Sciatic nerve (tissue), 2 donors: ENCODE data around the gene OR52A1. TPM values are rescaled to one million over a fixed set of nuclear protein-coding genes. Genes with fewer than 3 reads are reported as not detected.
"Not testable (repeated sequence)": the region's sequence is repeated elsewhere in the genome, so short reads cannot be mapped to it uniquely, and the experiment has no call there.

ENCODE experiments used
- ATAC-seq: fragments of 200-7000 bp; cut with Tn5 transposase; one replicate; pipeline ENCODE4 v1.9.1; 2020; ENCODE audit warnings: mild to moderate bottlenecking, moderate library complexity
- DNase-seq: peaks from one replicate; pipeline ENCODE4 v3.0.0-alpha.2; 2020; ENCODE audit warnings: low spot score
- intact Hi-C: fragments of 100-400 bp; cut with DNase I; formaldehyde crosslinking; loops from one replicate; pipeline ENCODE4 v1.14.2; 2022
- total RNA-seq: library from RNA; stranded (reverse); fragmentation: NEBNext Ultra II Directional; extraction: Animal tissue kit (Norgen Biotek cat#: 25700); gene quantifications from one replicate; pipeline ENCODE4 v1.2.1, GENCODE V29; 2021
- donor health status: DM: no; HTN: no; CAD: no.
- donor health status: DM: no; HTN: no; CAD: no.

The OR52A1 gene
- total RNA-seq, 1 donor from 2014 or later, result not detected

DNA sequence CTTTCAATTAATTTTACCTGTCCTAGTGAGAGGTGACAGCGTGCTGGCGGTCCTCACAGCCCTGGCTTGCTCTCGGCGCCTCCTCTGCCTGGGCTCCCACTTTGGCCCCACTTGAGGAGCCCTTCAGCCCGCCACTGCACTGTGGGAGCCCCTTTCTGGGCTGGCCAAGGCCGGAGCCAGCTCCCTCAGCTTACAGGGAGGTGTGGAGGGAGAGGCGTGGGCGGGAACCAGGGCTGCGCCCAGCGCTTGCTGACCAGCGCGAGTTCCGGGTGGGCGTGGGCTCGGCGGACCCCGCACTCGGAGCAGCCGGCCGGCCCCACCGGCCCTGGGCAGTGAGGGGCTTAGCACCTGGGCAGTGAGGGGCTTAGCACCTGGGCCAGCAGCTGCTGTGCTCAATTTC lies 10.4 kb downstream of the OR52A1 start:
- intact Hi-C loops, DNase-seq, ATAC-seq: not testable (repeated sequence)

DNA sequence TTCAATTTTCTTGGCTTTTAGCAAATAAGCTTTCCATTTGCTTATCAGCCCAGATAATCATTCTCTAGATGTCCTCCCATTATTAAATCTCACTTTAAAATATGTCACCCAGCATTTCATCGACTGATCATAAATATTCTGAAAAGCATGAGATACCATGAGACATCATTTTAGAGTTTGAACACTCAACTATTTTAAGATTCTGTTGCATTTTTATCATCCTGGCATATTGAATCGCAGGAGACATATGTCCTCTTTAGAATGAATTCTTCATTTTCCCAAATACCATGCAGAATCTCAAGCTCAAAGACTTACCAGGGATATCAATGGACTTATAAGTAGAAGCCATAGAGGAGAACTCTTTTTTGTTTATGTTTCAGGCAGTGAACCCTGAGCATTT lies 16.6 kb downstream of the OR52A1 start, which contains the start of gene OR52A5:
OR52A5 (minus strand) TSS at position 361 of the 400 bp plus-strand sequence. CDS start 5,714 bp downstream, outside the sequence.
- DNase-seq (no peak), ATAC-seq (no peak)
- intact Hi-C loops, result no loop called here

DNA sequence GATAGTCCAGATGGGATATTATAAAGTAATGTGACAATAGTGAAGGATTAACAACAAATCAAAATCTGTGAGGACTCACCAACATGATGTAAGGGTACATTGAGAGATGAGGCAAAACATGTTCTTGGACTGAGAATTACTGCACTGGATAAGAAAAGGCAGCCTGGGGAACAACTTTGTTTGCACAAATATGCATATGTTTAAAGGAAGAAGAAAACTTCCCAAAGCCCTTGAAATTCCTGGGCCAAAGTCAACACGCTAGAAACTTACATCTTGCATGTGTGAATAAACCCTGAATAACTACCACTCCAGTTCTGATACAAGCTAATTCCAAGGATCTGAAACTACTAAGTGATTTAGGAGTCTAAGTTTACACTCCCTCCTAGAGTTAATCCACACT lies 17.5 kb downstream of the OR52A1 start:
- no peak for DNase-seq
- intact Hi-C loops, result no loop called here
- ATAC-seq, result no peak

DNA sequence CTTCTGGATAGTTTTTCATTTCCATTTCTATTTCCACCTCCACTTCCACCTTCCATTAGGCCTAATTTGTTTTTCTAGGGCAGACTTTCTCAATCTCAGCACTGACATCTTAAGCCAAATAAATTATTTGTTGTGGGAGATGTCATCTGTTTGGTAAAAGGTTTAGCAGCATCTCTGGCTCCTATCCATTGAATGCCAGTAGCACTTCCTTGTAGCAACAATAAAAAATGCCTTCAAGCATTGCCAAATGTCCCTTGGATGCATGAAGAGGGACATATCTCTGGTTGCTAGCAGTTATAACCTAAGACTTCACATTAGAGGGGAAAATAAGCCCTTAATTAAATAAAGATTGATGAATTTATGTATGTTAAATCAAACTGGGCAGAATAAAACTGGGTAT lies 18.3 kb downstream of the OR52A1 start:
- intact Hi-C loops, result no loop called here
- DNase-seq (no peak), ATAC-seq (no peak)

DNA sequence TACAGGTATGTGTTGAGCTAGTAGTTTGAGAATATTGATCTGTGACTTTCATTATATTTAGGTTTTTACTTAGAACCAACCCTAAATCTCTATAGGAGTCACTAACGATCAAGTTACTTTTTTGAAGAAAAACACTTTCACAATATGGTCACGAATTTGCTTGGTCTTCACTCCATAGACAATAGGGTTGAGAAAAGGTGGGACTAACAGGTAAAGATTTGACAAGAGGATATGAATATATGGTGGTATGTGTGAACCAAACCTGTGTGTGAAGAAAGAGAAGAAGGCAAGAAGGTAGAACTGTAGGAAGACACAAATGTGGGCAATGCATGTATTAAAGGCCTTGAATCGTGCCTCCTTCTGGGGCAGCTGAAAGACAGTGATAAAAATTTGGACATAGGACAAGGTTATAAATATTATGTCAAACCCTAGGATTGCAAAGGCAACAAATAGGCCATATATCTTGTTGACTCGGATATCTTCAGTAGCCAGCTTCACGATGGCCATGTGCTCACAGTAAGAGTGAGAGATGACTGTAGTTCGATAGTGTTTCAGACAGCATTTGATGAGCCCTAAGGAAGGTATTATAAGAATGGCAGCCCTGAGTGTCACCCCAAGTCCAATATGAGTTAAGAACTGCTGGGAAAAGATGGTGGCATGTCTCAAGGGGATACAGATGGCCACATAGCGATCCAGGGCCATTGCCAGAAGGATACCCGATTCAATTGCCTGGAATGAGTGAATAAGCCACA lies 22.8 kb downstream of the OR52A1 start:
- DNase-seq (no peak), ATAC-seq (no peak)
- intact Hi-C loops, result loop anchor here (1.0 kb wide), 1 partner anchor 9 kb away; no protein-coding TSS in a partner anchor

DNA sequence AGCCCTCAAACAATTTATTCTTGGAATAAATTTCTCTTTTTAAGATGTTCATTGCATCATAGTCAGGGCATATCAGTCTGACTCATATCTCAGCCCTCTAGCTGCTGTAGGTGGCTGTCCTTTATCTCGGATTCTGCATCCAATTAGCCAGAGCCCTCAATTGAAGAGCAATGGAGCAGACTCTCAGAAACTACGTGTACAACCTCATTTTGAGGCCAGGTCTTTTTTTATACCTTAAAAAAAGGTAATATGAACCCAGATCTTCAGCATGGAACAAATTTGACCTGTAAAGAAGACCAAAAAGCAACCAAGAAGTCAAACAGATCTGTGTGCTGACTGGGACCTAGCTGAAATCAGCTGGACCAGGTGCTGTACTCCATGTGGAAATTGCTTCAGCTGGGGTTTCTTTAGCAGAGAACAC lies 25.1 kb downstream of the OR52A1 start:
- no peak for DNase-seq
- intact Hi-C loops, result no loop called here
- no peak for ATAC-seq

DNA sequence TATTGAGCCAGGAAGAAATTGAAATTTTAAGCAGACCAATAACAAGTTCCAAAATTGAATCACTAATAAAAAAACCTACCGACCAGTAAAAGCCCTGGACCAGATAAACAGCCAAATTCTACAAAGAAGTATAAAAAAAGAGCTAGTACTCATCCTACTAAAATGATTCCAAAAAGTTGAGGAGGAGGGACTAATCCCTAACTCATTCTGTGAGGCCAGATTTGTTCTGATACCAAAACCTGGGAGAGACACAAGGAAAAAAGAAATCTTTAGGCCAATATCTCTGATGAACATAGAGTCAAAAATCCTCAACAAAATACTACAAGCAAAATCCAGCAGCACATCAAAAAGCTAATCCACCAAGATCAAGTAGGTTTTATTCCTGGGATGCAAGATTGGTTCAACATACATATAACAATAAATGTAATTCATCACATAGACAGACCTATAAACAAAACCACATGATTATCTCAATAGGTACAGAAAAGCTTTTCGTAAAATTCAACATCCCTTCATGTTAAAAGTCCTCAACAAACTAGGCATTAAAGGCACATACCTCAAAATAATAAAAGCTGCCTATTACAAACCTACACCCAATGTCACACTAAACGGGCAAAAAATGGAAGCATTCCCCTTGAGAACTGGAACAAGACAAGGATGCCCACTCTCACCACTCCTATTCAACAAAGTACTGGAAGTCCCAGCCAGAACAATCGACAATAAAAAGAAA lies 29.5 kb downstream of the OR52A1 start:
- ATAC-seq (no peak), DNase-seq (no peak)
- intact Hi-C loops, result no loop called here

DNA sequence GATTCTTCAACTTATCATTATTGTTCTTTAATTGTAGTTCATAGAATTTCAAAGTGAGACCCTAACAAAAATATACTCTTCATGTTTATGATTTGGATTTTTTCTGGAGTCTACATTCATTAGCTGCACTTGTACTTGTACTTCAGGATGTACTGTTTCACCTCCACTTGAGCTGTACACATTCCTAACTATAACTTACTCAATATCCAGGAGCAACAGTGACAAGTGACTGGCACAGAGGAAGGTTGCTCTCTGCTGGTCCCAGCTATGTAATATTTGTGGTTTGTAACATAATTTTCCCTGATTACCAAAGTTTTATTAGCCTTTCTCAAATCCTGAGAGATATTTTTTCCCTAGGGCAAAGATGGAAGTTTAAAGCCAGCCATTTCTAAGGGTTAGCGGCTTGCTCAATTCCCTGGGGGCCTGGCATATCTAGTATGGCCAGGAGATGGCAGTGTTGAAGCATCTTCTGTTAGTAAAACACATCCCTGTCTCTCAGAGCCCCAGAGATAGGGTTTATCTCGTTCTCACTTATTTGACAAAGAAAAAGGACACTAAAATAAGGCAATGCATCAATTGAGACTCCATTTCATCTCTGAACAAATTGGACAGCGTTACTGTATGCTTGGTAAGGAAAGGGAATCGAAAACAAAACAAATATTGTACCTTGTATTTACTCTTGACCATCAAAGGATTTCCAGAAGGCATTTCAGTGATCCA lies 30.6 kb downstream of the OR52A1 start:
- intact Hi-C loops, result no loop called here
- ATAC-seq, result peak; percentile 75
- peak; percentile 66 for DNase-seq

DNA sequence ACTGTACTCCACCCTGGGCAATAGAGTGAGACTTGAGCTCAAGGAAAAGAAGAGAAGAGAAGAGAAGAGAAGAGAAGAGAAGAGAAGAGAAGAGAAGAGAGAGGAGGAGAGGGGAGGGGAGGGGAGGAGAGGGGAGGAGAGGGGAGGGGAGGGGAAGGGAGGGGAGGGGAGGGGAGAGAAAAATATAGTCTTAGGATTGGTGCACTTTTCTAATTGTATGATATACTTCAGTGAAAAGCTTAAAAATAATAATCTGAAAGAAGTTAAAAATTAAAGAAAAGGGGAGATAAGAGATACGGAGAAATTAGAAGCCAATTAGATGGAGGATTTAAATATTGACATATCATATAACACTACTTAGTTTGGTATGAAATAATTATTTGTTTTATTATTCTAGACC lies 35.7 kb downstream of the OR52A1 start:
- ATAC-seq, result no peak
- no peak for DNase-seq
- intact Hi-C loops, result no loop called here

DNA sequence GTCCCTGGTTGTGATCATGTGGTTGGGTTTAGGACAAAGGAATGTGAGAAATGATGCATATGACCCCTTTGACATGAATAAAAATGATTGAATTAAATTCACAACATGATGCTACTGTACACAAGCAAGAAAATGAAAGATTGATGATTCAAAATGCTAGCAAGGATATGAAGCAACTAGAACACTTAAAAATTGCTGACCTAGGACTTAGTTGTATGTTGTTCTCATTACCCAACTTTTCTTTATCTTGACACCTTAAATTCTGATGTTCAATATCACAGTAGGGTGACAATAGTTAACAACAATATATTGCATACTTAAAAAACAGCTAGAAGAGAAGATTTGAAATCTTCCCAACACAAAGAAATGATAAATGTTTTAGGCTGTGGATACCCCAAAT lies 37.0 kb downstream of the OR52A1 start:
- intact Hi-C loops, result no loop called here
- ATAC-seq (no peak), DNase-seq (no peak)

GRCh38 chr11:5115339-5115738 lies 39.2 kb downstream of the OR52A1 start:
- intact Hi-C loops, result no loop called here
- DNase-seq (no peak), ATAC-seq (no peak)

GRCh38 chr11:5107285-5107684 lies 47.3 kb downstream of the OR52A1 start:
- DNase-seq, result no peak
- ATAC-seq, result no peak
- intact Hi-C loops, result no loop called here

DNA sequence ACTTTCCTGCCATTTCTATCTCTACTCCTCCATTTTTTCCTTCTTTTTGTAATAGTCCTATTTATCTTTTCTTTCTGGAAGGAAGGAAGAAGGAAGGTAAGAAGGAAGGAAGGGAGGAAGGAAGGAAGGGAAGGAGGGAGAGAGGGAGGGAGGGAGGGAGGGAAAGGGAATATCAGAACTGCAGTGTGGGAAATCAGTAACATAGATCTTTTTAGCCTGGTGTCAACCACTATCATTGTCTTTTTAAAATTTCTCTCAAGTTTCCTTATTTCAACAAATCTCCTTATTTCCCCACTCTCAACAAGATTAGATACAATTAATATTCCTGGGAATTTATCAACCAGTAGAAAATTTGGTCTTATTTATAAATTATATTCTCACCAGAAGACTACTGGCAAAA lies 51.5 kb downstream of the OR52A1 start:
- intact Hi-C loops, result no loop called here
- DNase-seq, result no peak
- ATAC-seq, result no peak

- DNase-seq (no peak), ATAC-seq (no peak)
- intact Hi-C loops, result no loop called here
These were observed 52.3 kb downstream of the OR52A1 start for GRCh38 chr11:5102246-5102645.

DNA sequence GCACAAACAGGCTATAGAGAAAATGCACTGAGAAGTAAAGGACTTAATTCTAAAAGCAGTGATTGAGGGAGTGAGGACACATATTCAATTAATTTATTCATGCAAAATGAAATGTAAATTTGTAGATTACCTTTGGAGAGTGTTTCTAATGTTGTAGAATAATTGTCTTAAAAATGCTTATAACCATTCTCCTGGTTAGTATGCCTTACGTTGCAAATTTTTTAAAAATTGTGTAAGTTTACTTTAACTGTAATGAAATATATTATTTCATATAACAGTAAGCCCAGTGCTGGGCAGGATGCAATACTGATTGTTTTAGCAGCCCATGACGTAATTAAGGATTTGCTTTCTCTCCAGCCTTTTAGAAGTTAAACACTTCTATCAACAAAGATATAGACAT lies 58.5 kb downstream of the OR52A1 start:
- DNase-seq (no peak), ATAC-seq (no peak)
- intact Hi-C loops, result no loop called here

Other genes with a start within 250 kb of the OR52A1 start
- gene OR51G2, start 235.4 kb downstream of the OR52A1 start, total RNA-seq, result not detected
- not detected for gene OR51G1, start 230.4 kb downstream of the OR52A1 start, total RNA-seq
- gene OR51A4, start 207.2 kb downstream of the OR52A1 start, total RNA-seq, result not detected
- not detected for gene OR51A2, start 199.0 kb downstream of the OR52A1 start, total RNA-seq
- not detected for gene OR51L1, start 159.9 kb downstream of the OR52A1 start, total RNA-seq
- not detected for gene OR52J3, start 108.2 kb downstream of the OR52A1 start, total RNA-seq
- not detected for gene OR52E2, start 95.1 kb downstream of the OR52A1 start, total RNA-seq
- gene OR52E1, start 85.2 kb downstream of the OR52A1 start, total RNA-seq, result not detected
- not detected for gene OR52A5, start 16.4 kb downstream of the OR52A1 start, total RNA-seq
- not detected for gene OR51V1, start 45.9 kb upstream of the OR52A1 start, total RNA-seq
- gene HBB, start 72.3 kb upstream of the OR52A1 start, total RNA-seq, result 16,523 TPM
- gene HBD, start 79.7 kb upstream of the OR52A1 start, total RNA-seq, result 38.4 TPM
- gene HBG1, start 95.1 kb upstream of the OR52A1 start, total RNA-seq, result 5.3 TPM
- 6.1 TPM for gene HBG2, start 100.0 kb upstream of the OR52A1 start, total RNA-seq
- not detected for gene HBE1, start 115.2 kb upstream of the OR52A1 start, total RNA-seq
- gene OR51B4, start 147.2 kb upstream of the OR52A1 start, total RNA-seq, result 0.40 TPM
- 0.40 TPM for gene OR51B2, start 169.5 kb upstream of the OR52A1 start, total RNA-seq
- gene OR51B5, start 188.8 kb upstream of the OR52A1 start, total RNA-seq, result 1.4 TPM
- not detected for gene OR51B6, start 196.8 kb upstream of the OR52A1 start, total RNA-seq
- not detected for gene OR51M1, start 229.1 kb upstream of the OR52A1 start, total RNA-seq